ENCODE measurements around the gene PRRT1B.
"Not testable (repeated sequence)": the region's sequence is repeated elsewhere in the genome, so short reads cannot be mapped to it uniquely, and the experiment has no call there.

The PRRT1B gene

GRCh38 chr9:131550465-131550864 is 5.1 kb downstream of the PRRT1B start:
- not testable (repeated sequence) for DNase-seq (ENCODE audit: low read depth)

GRCh38 chr9:131552030-131552429 is 6.7 kb downstream of the PRRT1B start:
- DNase-seq (ENCODE audit: low read depth), result no peak

GRCh38 chr9:131554087-131554842 is 8.9 kb downstream of the PRRT1B start:
- no peak for DNase-seq (ENCODE audit: low read depth)

GRCh38 chr9:131554843-131555351 is 9.6 kb downstream of the PRRT1B start:
- no peak for DNase-seq (ENCODE audit: low read depth)

- no peak for DNase-seq (ENCODE audit: low read depth)
Measured at GRCh38 chr9:131555841-131556673, 10.7 kb downstream of the PRRT1B start.

- no peak for DNase-seq (ENCODE audit: low read depth)
Measured at GRCh38 chr9:131557855-131558548, 12.7 kb downstream of the PRRT1B start.

- no peak for DNase-seq (ENCODE audit: low read depth)
Measured at GRCh38 chr9:131559421-131560000, 14.2 kb downstream of the PRRT1B start.

- no peak for DNase-seq (ENCODE audit: low read depth)
Measured at GRCh38 chr9:131562032-131562959, 17.0 kb downstream of the PRRT1B start.

- DNase-seq (ENCODE audit: low read depth), result no peak
Measured at GRCh38 chr9:131565369-131565768, 20.0 kb downstream of the PRRT1B start.

- no peak for DNase-seq (ENCODE audit: low read depth)
Measured at GRCh38 chr9:131566158-131566557, 20.8 kb downstream of the PRRT1B start.

GRCh38 chr9:131567910-131568309 is 22.6 kb downstream of the PRRT1B start:
- no peak for DNase-seq (ENCODE audit: low read depth)

- DNase-seq (ENCODE audit: low read depth), result no peak
Measured at GRCh38 chr9:131574730-131575640, 29.7 kb downstream of the PRRT1B start.

- no peak for DNase-seq (ENCODE audit: low read depth)
Measured at GRCh38 chr9:131575946-131576853, 30.9 kb downstream of the PRRT1B start.

- no peak for DNase-seq (ENCODE audit: low read depth)
Measured at GRCh38 chr9:131577005-131578000, 32.0 kb downstream of the PRRT1B start.

- DNase-seq (ENCODE audit: low read depth), result no peak
Measured at GRCh38 chr9:131578021-131578420, 32.7 kb downstream of the PRRT1B start.

- DNase-seq (ENCODE audit: low read depth), result no peak
Measured at GRCh38 chr9:131578731-131579504, 33.6 kb downstream of the PRRT1B start.

GRCh38 chr9:131579789-131580211 is 34.5 kb downstream of the PRRT1B start:
- no peak for DNase-seq (ENCODE audit: low read depth)

All from stimulated activated CD8-positive, alpha-beta memory T cell treated with anti-CD3 and anti-CD28 coated beads, Interleukin-15, amount 100 ng/mL, for 1 hour (primary cell).